GM19238 (cell line): ENCODE results near the gene LAMC1.

Experiments used
- DNase-seq: peaks from one replicate; pipeline ENCODE4 v3.0.0; 2011; ENCODE audit warnings: low spot score; ENCODE audit not compliant: insufficient read length

The LAMC1 gene

DNA sequence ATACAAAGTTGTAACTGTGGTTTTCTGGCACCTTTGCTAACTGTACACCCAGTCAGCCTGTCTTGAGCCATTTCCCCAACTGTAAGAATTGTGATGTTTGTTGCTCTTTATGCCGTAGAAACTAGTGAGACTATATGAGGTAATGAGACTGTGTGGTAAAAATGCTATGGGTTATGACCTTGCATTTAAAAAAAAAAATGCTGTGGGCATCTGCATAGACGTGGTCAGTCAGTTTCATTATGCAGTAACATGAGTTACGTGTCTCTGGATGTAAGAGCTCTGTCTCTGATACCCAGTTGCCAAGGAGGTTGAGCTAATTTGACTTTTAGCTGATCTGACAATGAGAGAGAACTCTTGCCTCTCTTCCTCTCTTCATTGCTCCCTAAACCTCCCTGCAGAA lies 82.2 kb downstream of the LAMC1 start:
- DNase-seq: no peak

GRCh38 chr1:183106166-183106565 lies 82.9 kb downstream of the LAMC1 start:
- DNase-seq: no peak

- no peak for DNase-seq
Measured at GRCh38 chr1:183106746-183107145, 83.5 kb downstream of the LAMC1 start.

GRCh38 chr1:183110326-183110880 lies 87.2 kb downstream of the LAMC1 start:
- DNase-seq: no peak

DNA sequence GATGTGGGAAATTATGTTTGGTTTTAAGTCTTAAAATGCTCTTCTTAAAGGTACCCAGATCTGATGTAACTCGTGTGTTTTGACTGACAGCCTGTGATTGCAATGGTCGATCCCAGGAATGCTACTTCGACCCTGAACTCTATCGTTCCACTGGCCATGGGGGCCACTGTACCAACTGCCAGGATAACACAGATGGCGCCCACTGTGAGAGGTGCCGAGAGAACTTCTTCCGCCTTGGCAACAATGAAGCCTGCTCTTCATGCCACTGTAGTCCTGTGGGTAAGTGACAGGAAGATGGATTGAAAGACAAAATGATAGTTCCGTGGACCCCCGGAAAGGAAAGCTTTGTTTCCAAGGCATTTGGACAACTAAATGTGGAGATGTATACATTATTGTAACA lies 91.2 kb downstream of the LAMC1 start:
- no peak for DNase-seq

- DNase-seq: no peak
Measured at GRCh38 chr1:183116416-183116815, 93.2 kb downstream of the LAMC1 start.

GRCh38 chr1:183121609-183122008 lies 98.4 kb downstream of the LAMC1 start:
- no peak for DNase-seq

DNA sequence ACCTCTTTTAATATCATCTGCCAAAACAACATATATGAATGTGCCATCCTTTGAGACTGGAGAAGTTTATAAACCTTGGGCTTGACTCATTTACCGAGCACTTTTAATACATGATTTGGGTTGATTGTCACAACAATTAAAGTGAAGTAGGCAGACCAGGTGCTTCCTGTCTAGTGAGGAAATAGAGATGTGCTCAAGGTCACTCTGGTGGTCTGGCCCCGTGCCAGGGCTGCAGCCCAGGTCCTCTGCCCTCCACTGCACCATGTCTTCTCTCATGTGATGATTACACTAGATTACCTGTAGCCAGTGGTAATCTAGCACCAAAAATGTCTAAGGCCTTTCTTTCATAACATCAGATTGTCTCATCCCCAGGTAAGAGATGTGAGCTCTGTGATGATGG lies 101.0 kb downstream of the LAMC1 start:
- no peak for DNase-seq

GRCh38 chr1:183125279-183125999 lies 102.2 kb downstream of the LAMC1 start:
- no peak for DNase-seq

DNA sequence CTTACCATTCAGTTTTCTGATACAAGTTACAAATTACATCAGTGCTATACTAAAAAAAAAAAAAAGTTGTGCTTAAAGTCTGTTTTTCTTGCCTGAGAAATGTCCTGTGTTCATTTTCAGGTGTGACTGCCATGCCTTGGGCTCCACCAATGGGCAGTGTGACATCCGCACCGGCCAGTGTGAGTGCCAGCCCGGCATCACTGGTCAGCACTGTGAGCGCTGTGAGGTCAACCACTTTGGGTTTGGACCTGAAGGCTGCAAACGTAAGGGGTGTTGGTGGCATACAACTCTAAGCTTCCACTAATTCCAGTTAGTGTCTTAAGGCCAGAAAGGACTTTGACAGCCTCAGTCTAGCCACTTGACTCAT lies 102.8 kb downstream of the LAMC1 start:
- DNase-seq: no peak

DNA sequence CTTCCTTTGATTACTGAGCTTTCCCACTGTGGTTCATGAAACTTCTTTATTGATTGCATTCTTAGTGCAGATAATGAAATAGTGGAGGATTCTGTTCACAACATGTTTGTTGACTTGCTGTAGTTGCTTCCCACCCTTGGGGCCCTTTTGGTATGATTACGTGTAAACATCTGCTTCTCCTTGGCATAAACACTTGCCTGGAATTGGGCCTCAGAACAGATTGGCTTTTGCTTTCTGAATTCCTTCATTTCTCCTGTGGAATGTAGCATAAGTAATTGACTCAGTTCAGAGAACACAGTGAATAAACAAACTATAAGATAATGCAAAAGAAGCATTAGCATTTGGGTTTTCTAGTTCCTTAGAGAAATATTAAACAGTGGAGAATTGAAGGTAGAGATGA lies 103.3 kb downstream of the LAMC1 start:
- DNase-seq: no peak

- no peak for DNase-seq
Measured at GRCh38 chr1:183129921-183130690, 106.9 kb downstream of the LAMC1 start.

GRCh38 chr1:183131166-183131565 lies 107.9 kb downstream of the LAMC1 start:
- DNase-seq: no peak

DNA sequence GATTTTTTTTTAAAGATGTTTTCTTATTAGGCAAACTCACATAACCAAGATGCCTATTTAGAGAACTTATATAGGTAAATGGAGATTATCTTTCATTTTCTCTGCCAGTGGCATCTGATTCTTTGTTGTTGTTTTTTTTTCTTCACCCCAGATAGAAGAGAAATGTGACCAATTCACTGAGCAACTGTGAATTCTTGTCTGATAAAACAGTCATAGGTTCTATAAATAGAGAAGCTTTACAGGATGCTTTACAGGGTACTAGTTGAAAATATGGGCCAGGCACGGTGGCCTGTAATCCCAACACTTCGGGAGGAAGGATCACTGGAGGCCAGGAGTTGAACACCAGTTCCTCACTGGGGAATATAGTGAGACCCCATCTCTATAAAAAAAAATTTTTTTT lies 112.1 kb downstream of the LAMC1 start:
- DNase-seq: no peak

GRCh38 chr1:183137782-183138181 lies 114.6 kb downstream of the LAMC1 start:
- no peak for DNase-seq

- no peak for DNase-seq
Measured at GRCh38 chr1:183138301-183138700, 115.1 kb downstream of the LAMC1 start.

DNA sequence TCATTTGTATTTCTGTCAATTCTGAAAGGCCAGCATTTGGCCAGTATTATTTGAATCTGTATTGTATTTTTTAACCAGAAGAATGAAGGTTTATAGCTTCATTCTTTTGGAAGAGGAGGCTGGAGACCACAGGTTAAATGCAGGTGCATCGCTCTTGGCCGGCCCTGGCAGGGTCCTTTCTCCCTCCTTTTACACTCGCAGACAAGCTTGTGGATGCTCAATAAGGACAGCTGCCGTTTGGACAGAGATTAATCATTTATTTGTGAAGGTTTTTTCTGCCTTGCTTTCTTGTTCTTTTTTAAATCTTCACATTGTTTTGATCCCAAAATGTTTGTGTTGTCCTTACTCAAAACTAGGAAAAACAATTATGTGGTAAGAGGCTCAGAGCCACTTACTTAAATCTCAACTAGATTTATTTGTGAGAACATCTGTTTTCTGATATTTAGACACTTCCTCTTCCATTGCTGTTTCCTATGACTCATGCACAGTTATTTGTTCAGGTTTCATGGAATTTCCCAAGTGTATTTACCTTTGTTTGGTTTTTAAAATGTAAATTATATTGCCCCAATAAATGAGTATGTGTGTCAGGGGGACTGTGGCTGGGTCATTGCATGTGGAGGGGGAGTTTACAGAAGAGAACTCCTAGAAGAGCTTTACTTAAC lies 116.2 kb downstream of the LAMC1 start:
- DNase-seq: no peak

- no peak for DNase-seq
Measured at GRCh38 chr1:183140633-183141032, 117.4 kb downstream of the LAMC1 start.

DNA sequence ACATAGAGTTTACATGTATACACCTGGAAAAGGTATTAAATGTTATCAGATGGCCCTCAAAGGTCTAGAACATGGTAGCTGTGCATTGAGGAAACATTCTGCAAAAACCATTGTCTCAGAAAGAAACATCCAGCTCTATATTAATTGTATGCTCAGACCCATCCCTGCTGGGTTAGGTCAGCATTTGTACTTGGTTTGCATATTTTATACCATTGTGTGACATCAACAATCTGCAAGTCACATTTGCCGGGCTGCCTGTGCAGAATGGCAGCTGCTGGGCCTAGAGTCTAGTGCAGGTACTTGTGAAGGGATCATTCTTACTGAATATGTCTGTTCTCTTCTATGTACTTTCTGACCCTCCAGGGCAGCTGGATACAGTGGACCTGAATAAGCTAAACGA lies 119.0 kb downstream of the LAMC1 start:
- no peak for DNase-seq

- no peak for DNase-seq
Measured at GRCh38 chr1:183143576-183144315, 120.5 kb downstream of the LAMC1 start.

DNA sequence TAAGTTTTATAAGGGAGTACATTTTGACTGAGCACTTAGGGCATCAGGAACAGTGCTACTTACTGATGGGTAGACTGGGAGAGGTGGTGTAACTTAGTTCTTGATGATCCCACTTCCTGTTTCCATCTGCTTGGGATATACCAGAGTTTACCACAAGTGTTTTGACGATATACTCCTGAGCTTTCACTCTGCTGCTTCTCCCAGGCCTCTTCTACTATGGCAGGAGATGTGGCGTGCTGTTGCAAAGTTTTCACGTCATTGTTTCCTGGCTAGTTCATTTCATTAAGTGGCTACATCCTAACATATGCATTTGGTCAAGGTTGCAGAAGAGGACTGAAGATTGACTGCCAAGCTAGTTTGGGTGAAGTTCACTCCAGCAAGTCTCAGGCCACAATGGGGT lies 121.5 kb downstream of the LAMC1 start:
- no peak for DNase-seq

DNA sequence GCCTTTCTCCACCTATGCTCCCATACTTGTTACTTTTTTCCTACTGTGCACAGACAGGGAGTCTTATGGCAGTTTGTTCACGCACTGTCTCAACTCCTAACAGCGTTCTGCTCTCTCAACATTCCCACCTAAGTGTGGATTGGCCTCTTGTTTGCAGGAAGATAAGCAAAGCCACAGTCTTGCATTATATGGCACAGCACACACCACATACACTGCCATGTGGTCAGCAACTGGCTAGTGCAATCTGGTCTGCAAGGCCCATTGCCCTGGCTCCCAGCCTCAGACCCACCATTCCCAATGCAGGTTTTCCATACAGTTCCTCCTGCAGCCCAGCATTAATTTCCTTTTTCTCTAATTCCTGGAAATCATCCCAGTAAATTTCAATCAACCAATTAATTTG lies 124.5 kb downstream of the LAMC1 start:
- DNase-seq: no peak
